H1 (cell line): ENCODE measurements around the gene SHQ1. TPM values are rescaled to one million over a fixed set of nuclear protein-coding genes. Genes with fewer than 3 reads are reported as not detected.

Experiments used
- CTCF ChIA-PET: fragments of 300-600 bp; sonication (Branson Sonifier 250); formaldehyde crosslinking; loops from one replicate; lab custom pipeline; 2021; ENCODE audit not compliant: partially characterized antibody; lab: Charles Lee
- POLR2A ChIA-PET: fragments of 300-600 bp; sonication (Branson Sonifier 250); formaldehyde crosslinking; loops from one replicate; lab custom pipeline; 2021; ENCODE audit warnings: inconsistent platforms; ENCODE audit not compliant: partially characterized antibody; lab: Charles Lee
- DNase-seq, 2 experiments: peaks; one replicate each; pipeline versions ENCODE4 v3.0.0 to v3.0.0-alpha.2; 2010 to 2022; ENCODE audit warnings: low spot score in 2 of 2, low read depth in 1 of 2, mixed read lengths in 1 of 2
- FAIRE-seq: peaks from 2 replicates; lab custom pipeline; 2011; peaks lifted over from hg19 to GRCh38; lab: Jason Lieb, UNC
- H2AFZ ChIP-seq: 2 replicates; pipeline ENCODE4 v1.8.1; 2012; ENCODE audit warnings: low read length, inconsistent platforms
- H2AK5ac ChIP-seq: 2 replicates; pipeline ENCODE4 v1.6.1; 2013; ENCODE audit warnings: low read depth, low read length
- H2BK120ac ChIP-seq: replicated peaks from 2 replicates; pipeline ENCODE3; 2013; ENCODE audit warnings: low read depth, low read length, inconsistent platforms
- H2BK12ac ChIP-seq: 2 replicates; pipeline ENCODE4 v1.6.1; 2013; ENCODE audit warnings: low read depth, low read length
- H2BK15ac ChIP-seq: 2 replicates; pipeline ENCODE4 v1.6.1; 2013; ENCODE audit warnings: low read length
- H2BK20ac ChIP-seq: 2 replicates; pipeline ENCODE4 v1.6.1; 2013; ENCODE audit warnings: low read length
- H2BK5ac ChIP-seq: 2 replicates; pipeline ENCODE4 v1.6.1; 2013; ENCODE audit warnings: low read depth, low read length
- H3K14ac ChIP-seq: 2 replicates; pipeline ENCODE4 v1.6.1; 2013; ENCODE audit warnings: inconsistent platforms; ENCODE audit not compliant: insufficient read length
- H3K18ac ChIP-seq: 2 replicates; pipeline ENCODE4 v1.6.1; 2013; ENCODE audit warnings: low read length; ENCODE audit errors: extremely low read depth
- H3K23ac ChIP-seq: 2 replicates; pipeline ENCODE4 v1.6.1; 2013; ENCODE audit warnings: inconsistent platforms; ENCODE audit not compliant: insufficient read length
- H3K23me2 ChIP-seq: 2 replicates; pipeline ENCODE4 v1.6.1; 2013; ENCODE audit warnings: low read depth, low read length
- H3K27ac ChIP-seq: 2 replicates; pipeline ENCODE4 v1.6.1; 2011; ENCODE audit warnings: low read depth, low read length, inconsistent platforms
- H3K27me3 ChIP-seq, 4 experiments: replicated peaks in 1 of 4; 1 replicate in 1 of 4; 2 replicates in 3 of 4; pipeline versions ENCODE4 v1.6.1 to v1.8.1; 2011 to 2013; ENCODE audit warnings: low read length in 3 of 4, mild to moderate bottlenecking in 3 of 4, inconsistent platforms in 2 of 4, mixed read lengths in 2 of 4, moderate library complexity in 1 of 4; ENCODE audit not compliant: control insufficient read depth in 3 of 4, insufficient read depth in 3 of 4; ENCODE audit errors: extremely low read depth in 1 of 4
- H3K36me3 ChIP-seq, 4 experiments: 2 replicates each; pipeline versions ENCODE4 v1.6.1 to v1.8.1; 2011 to 2013; ENCODE audit warnings: mild to moderate bottlenecking in 4 of 4, low read length in 3 of 4, moderate library complexity in 2 of 4, control low read depth in 1 of 4, inconsistent platforms in 1 of 4; ENCODE audit not compliant: insufficient read depth in 4 of 4, control insufficient read depth in 2 of 4
- H3K4ac ChIP-seq: replicated peaks from 2 replicates; pipeline ENCODE3; 2013; ENCODE audit warnings: low read length, low read depth, mixed read lengths, inconsistent platforms; ENCODE audit not compliant: insufficient read length
- H3K4me1 ChIP-seq, 4 experiments: replicated peaks in 1 of 4; 1 replicate in 1 of 4; 2 replicates in 3 of 4; pipeline versions ENCODE4 v1.6.1 to v1.8.1; 2011 to 2013; ENCODE audit warnings: low read length in 3 of 4, inconsistent platforms in 2 of 4, mixed read lengths in 1 of 4; ENCODE audit not compliant: insufficient read depth in 4 of 4, control insufficient read depth in 3 of 4
- H3K4me2 ChIP-seq, 2 experiments: 2 replicates each; pipeline versions ENCODE4 v1.6.1 to v1.8.1; 2011 to 2013; ENCODE audit warnings: low read depth in 2 of 2, low read length in 2 of 2, control low read depth in 1 of 2, inconsistent platforms in 1 of 2, mild to moderate bottlenecking in 1 of 2; ENCODE audit not compliant: insufficient read depth in 1 of 2
- H3K4me3 ChIP-seq, 4 experiments: fragments of 200-600, 300-600 bp in 1 of 4; sonication (generic), shearing (Covaris generic), sonication (Bioruptor Twin) in 1 of 4; 2 replicates each; pipeline versions ENCODE4 v1.5.1 to v1.8.1; 2011 to 2016; ENCODE audit warnings: low read length in 4 of 4, low read depth in 3 of 4, control low read depth in 2 of 4, inconsistent platforms in 2 of 4, mild to moderate bottlenecking in 2 of 4, mixed read lengths in 1 of 4, moderate library complexity in 1 of 4; ENCODE audit not compliant: insufficient read depth in 2 of 4; ENCODE audit errors: extremely low read depth in 1 of 4
- H3K56ac ChIP-seq: replicated peaks from 2 replicates; pipeline ENCODE3; 2013; ENCODE audit warnings: low read depth, mild to moderate bottlenecking, mixed read lengths, low read length, inconsistent platforms; ENCODE audit not compliant: insufficient read length
- H3K79me1 ChIP-seq: 2 replicates; pipeline ENCODE4 v1.6.1; 2013; ENCODE audit warnings: low read depth, low read length, control low read depth
- H3K79me2 ChIP-seq, 2 experiments: 2 replicates each; pipeline versions ENCODE4 v1.6.1 to v1.8.1; 2012 to 2013; ENCODE audit warnings: low read length in 2 of 2, mild to moderate bottlenecking in 2 of 2, inconsistent platforms in 1 of 2; ENCODE audit not compliant: insufficient read depth in 2 of 2, control insufficient read depth in 1 of 2
- H3K9ac ChIP-seq, 4 experiments: replicated peaks in 1 of 4; 1 replicate in 1 of 4; 2 replicates in 3 of 4; pipeline versions ENCODE4 v1.6.1 to v1.8.1; 2011 to 2013; ENCODE audit warnings: low read depth in 3 of 4, low read length in 3 of 4, control low read depth in 2 of 4, mild to moderate bottlenecking in 2 of 4, moderate library complexity in 2 of 4, inconsistent platforms in 1 of 4; ENCODE audit errors: extremely low read depth in 1 of 4
- H3K9me3 ChIP-seq, 2 experiments: 2 replicates each; pipeline versions ENCODE4 v1.6.1 to v1.8.1; 2012 to 2013; ENCODE audit warnings: mild to moderate bottlenecking in 2 of 2, moderate library complexity in 2 of 2, control low read depth in 1 of 2, inconsistent platforms in 1 of 2, low read depth in 1 of 2, low read length in 1 of 2, mixed read lengths in 1 of 2; ENCODE audit not compliant: insufficient read depth in 2 of 2
- H4K20me1 ChIP-seq, 2 experiments: replicated peaks in 1 of 2; 2 replicates each; pipeline versions ENCODE3 to v1.8.1; 2011 to 2013; ENCODE audit warnings: inconsistent platforms in 2 of 2, low read length in 2 of 2, mild to moderate bottlenecking in 1 of 2; ENCODE audit not compliant: insufficient read depth in 2 of 2, control insufficient read depth in 1 of 2
- H4K5ac ChIP-seq: 2 replicates; pipeline ENCODE4 v1.6.1; 2013; ENCODE audit warnings: low read length, low read depth, mixed read lengths, inconsistent platforms; ENCODE audit not compliant: insufficient read length
- H4K8ac ChIP-seq: 2 replicates; pipeline ENCODE4 v1.8.0; 2013; ENCODE audit warnings: mild to moderate bottlenecking, moderate library complexity, low read length, inconsistent platforms; ENCODE audit not compliant: insufficient read depth; ENCODE audit errors: extremely low read depth
- H4K91ac ChIP-seq: replicated peaks from 2 replicates; pipeline ENCODE3; 2013; ENCODE audit warnings: low read length, mixed read lengths, inconsistent platforms; ENCODE audit not compliant: insufficient read length
- BACH1 ChIP-seq: IDR thresholded peaks from 2 replicates; pipeline ENCODE4 v1.6.1; 2012; ENCODE audit warnings: low read length, improper control_type of control experiment
- CHD2 ChIP-seq: IDR thresholded peaks from 2 replicates; pipeline ENCODE4 v1.6.1; 2012; ENCODE audit warnings: low read length, improper control_type of control experiment
- GTF2F1 ChIP-seq: IDR thresholded peaks from 2 replicates; pipeline ENCODE4 v1.6.1; 2012; ENCODE audit warnings: low read depth, low read length, improper control_type of control experiment, borderline replicate concordance
- HDAC6 ChIP-seq: IDR thresholded peaks from one replicate; pipeline ENCODE4 v1.7.1; 2012; ENCODE audit warnings: low read depth, mild to moderate bottlenecking, inconsistent platforms, low read length, moderate library complexity
- JUN ChIP-seq: IDR thresholded peaks from 2 replicates; pipeline ENCODE4 v1.6.1; 2011; ENCODE audit warnings: low read depth, mild to moderate bottlenecking, improper control_type of control experiment, low read length
- POLR2AphosphoS5 ChIP-seq: IDR thresholded peaks from 2 replicates; pipeline ENCODE4 v1.6.1; 2011; ENCODE audit warnings: low read depth, low read length
- SIN3A ChIP-seq, 2 experiments: IDR thresholded peaks in 1 of 2; conservative IDR thresholded peaks in 1 of 2; 2 replicates each; pipeline ENCODE4 v1.6.1; 2011 to 2012; ENCODE audit warnings: low read length in 2 of 2, improper control_type of control experiment in 1 of 2, low read depth in 1 of 2, mild to moderate bottlenecking in 1 of 2
- SP1 ChIP-seq: IDR thresholded peaks from 2 replicates; pipeline ENCODE4 v1.6.1; 2011; ENCODE audit warnings: low read depth, low read length
- WGBS, 2 experiments: shearing (Covaris generic) in 1 of 2; methylation state at CpG; one replicate each; pipeline versions ENCODE4 v1.1.6 to v1.1.7; 2013 to 2015; ENCODE audit warnings: low lambda C conversion rate in 2 of 2, mixed read lengths in 2 of 2, inconsistent platforms in 1 of 2, low coverage in 1 of 2, missing lambda C conversion rate in 1 of 2; ENCODE audit not compliant: insufficient replicate concordance in 2 of 2, insufficient coverage in 1 of 2, insufficient read length in 1 of 2; ENCODE audit errors: extremely low coverage in 1 of 2, missing lambda C conversion rate in 1 of 2; 5-methylcytosine and 5-hydroxymethylcytosine counted together
- long read RNA-seq, 2 experiments: library from RNA in 1 of 2; library from capped mRNA in 1 of 2; stranded (forward); transcript quantifications; one replicate each; pipeline ENCODE4 v2.0.0, GENCODE V29; 2021; ENCODE audit warnings: inconsistent platforms in 1 of 2
- polyA minus RNA-seq, 3 experiments: library from RNA; depleted of rRNA, polyadenylated mRNA; stranded (reverse); fragments of >200 nt; gene quantifications; 1 replicate in 2 of 3; 2 replicates in 1 of 3; pipeline ENCODE4 v1.2.3, GENCODE V29; 2011
- polyA plus RNA-seq, 7 experiments: library from polyadenylated mRNA; depleted of rRNA in 3 of 7; stranded (reverse) in 5 of 7; unstranded in 2 of 7; fragments of >200 nt in 5 of 7; fragments of 200-250 nt in 2 of 7; gene quantifications; 1 replicate in 5 of 7; 2 replicates in 1 of 7; 4 replicates in 1 of 7; pipeline versions ENCODE4 v1.2.1 to v1.2.3, GENCODE V29; 2011 to 2013; ENCODE audit warnings: missing spikeins in 2 of 7, mixed read lengths in 2 of 7
- total RNA-seq: library from RNA; stranded (reverse); fragmentation: NEBNext Ultra II Directional; extraction: Animal tissue kit (Norgen Biotek cat#: 25700); gene quantifications from 2 replicates; pipeline ENCODE4 v1.2.1, GENCODE V29; 2021

The SHQ1 gene
- 33.7 and 34.4 TPM in 2 replicates for total RNA-seq
- 7.5 and 10.7 TPM in 2 replicates for polyA plus RNA-seq (2011; rRNA removed)
- polyA plus RNA-seq (2011; cell fraction: cytosol; rRNA removed): 11.5 TPM
- 16.6 TPM for polyA plus RNA-seq (2011; cell fraction: nucleus; rRNA removed)
- 14.1 to 27.9 TPM (median 17.1 TPM) in 4 replicates for polyA plus RNA-seq (2012, experiment 1 of 2)
- 2.0 TPM for polyA plus RNA-seq (2012, experiment 2 of 2)
- polyA plus RNA-seq (2013, experiment 1 of 2): 14.7 TPM
- 14.9 TPM for polyA plus RNA-seq (2013, experiment 2 of 2)
- 11.1 and 13.8 TPM in 2 replicates for polyA minus RNA-seq (2011; rRNA and poly(A)+ RNA removed)
- polyA minus RNA-seq (2011; cell fraction: cytosol; rRNA and poly(A)+ RNA removed): 17.9 TPM
- polyA minus RNA-seq (2011; cell fraction: nucleus; rRNA and poly(A)+ RNA removed): 51.4 TPM
- long read RNA-seq, experiment 1, transcript SHQ1-201 (11 exons, 2,879 nt): major isoform, 10 of 33 reads
- long read RNA-seq, experiment 1, partial matches to known transcripts: 20 of 33 reads
- long read RNA-seq, experiment 1, other reads (novel, unspliced or antisense): 1 of 33 reads
- long read RNA-seq, experiment 2, transcript SHQ1-201 (11 exons, 2,879 nt): major isoform, 27 of 30 reads
- long read RNA-seq, experiment 2, partial matches to known transcripts: 1 of 30 reads
- long read RNA-seq, experiment 2, other reads (novel, unspliced or antisense): 2 of 30 reads

GRCh38 chr3:72847751-72848702, at the start of gene SHQ1:
Gene SHQ1 (minus strand): TSS chr3:72848445. CDS start chr3:72848340, 105 bp downstream.
- no peak within 1 kb of the TSS for H2BK120ac ChIP-seq
- peak within 1 kb of the TSS; percentile 16 for H4K91ac ChIP-seq
- H3K4ac ChIP-seq: no peak within 1 kb of the TSS
- no peak within 1 kb of the TSS for H4K8ac ChIP-seq
- H3K27me3 ChIP-seq: peaks cover 0 to 17% (median 11%) of the 10 kb centered on the region in 4 experiments; a peak in 6 of 7 replicates
- H2AFZ ChIP-seq: peak within 1 kb of the TSS; percentile 92
- H3K4me1 ChIP-seq: peaks cover 0 to 6% (median 0%) of the 10 kb centered on the region in 4 experiments; a peak in 3 of 7 replicates
- ChIA-PET CTCF (interaction anchor here (0.6 to 1.2 kb wide), 5 partner anchors 24 to 213 kb away, joined by 3 to 4 read pairs (median 3); partner anchors contain the start of gene GXYLT2), POLR2A (interaction anchor here (1.0 kb wide), 1 partner anchor 12 kb away, joined by 3 read pairs; no protein-coding TSS in a partner anchor)
- H4K20me1 ChIP-seq: peaks cover 0 to 6% of the 10 kb centered on the region in 2 experiments
- peak within 1 kb of the TSS in 3 of 4 experiments; percentile 2 to 9 (median 4); a peak in 3 of 7 replicates for H3K9ac ChIP-seq
- no peak within 1 kb of the TSS for H3K14ac ChIP-seq
- H3K23ac ChIP-seq: no peak within 1 kb of the TSS
- no peak within 1 kb of the TSS for H2BK20ac ChIP-seq
- 1% methylated on average over 86 of the region's 86 CpGs; no CpG with 5 or more reads in 1 of the 2 experiments for WGBS, 2 experiments
- H3K79me2 ChIP-seq: peaks cover 0 to 13% of the 10 kb centered on the region in 2 experiments; a peak in 2 of 4 replicates
- H3K79me1 ChIP-seq: no peaks in the 10 kb centered on the region
- no peak within 1 kb of the TSS for H2BK5ac ChIP-seq
- no peaks in the 10 kb centered on the region for H3K36me3 ChIP-seq
- peak within 1 kb of the TSS; percentile 36; the same call in 1 of the 2 replicates for H3K18ac ChIP-seq
- peak within 1 kb of the TSS; percentile 34; the same call in 1 of the 2 replicates for H2BK15ac ChIP-seq
- peak; percentile 39 for FAIRE-seq
- no peak within 1 kb of the TSS for H2BK12ac ChIP-seq
- H3K9me3 ChIP-seq: no peaks in the 10 kb centered on the region
- peak; percentile 57 to 93 for DNase-seq
- H3K23me2 ChIP-seq: peaks cover 18% of the 10 kb centered on the region
- peak within 1 kb of the TSS; percentile 96 to 98 for H3K4me2 ChIP-seq
- H3K4me3 ChIP-seq: peak within 1 kb of the TSS; percentile 67 to 82 (median 77)
- H4K5ac ChIP-seq: no peak within 1 kb of the TSS
- no peak within 1 kb of the TSS for H3K56ac ChIP-seq
- no peak within 1 kb of the TSS for H2AK5ac ChIP-seq
- no peak within 1 kb of the TSS for H3K27ac ChIP-seq
- peak; percentile 79 to 97; a peak in 3 of 4 replicates for TF ChIP-seq SIN3A (conservative IDR thresholded peaks at IDR 0.05 in 1 of 2, IDR thresholded peaks at IDR 0.05 in 1 of 2; ENCODE audit: low read depth in 1 of 2, low read length in 2 of 2)
- no peak for TF ChIP-seq POLR2AphosphoS5
- no peak for TF ChIP-seq SP1
- TF ChIP-seq HDAC6: no peak
- TF ChIP-seq CHD2: no peak
- TF ChIP-seq JUN: no peak
- no peak for TF ChIP-seq BACH1
- TF ChIP-seq GTF2F1: no peak
